GM18511 (cell line): ENCODE data around the gene RARA.

Experiments used
- ATAC-seq: cut with Tn5 transposase; IDR thresholded peaks from one replicate; pipeline ENCODE4 v1.9.1; 2021; ENCODE audit warnings: mild to moderate bottlenecking, moderate library complexity; ENCODE audit not compliant: unreplicated experiment

RARA gene

DNA sequence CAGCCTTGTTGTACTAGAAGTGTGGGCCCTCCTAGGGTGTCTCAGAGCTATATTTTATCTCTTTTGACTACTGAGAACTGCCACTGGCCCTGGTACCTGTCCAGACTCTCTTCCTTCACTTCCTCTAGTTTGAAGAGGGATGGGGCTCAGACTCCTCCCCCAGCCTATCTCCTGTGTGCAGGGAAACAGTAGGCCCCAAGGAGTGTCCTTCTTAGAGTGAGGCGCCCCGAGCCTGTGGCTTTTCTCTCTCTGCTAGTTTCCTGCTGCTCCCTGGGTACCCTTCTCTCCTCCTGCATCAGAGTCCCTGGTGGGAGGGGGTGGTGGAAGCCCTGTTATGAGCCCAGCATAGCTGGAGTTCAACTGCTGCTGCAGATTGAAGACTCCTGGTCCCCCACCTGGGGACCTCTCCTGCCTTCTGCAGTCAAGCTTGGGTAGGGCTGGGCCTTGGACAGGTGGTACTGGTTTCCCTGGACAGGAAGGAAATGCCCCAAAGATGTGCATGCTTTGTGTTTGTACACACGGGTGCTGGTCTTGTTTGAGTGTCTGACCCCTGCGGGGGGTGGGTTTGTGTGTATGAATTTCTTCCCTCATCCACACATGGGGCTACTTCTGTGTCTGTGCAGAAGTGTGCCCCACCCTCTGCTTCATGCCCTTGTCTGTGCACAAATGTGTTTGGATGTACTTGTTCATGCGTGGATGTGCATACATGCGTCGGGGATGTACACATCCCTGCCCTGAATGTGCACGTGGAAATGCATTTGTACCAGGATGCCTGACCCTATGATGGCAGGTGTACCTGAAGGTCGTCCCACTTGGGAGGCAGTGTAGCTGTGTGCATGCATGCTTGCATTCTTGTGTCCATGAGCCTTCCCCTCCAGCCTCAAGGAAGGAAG is 6.9 kb downstream of the RARA start:
- ATAC-seq: no peak

DNA sequence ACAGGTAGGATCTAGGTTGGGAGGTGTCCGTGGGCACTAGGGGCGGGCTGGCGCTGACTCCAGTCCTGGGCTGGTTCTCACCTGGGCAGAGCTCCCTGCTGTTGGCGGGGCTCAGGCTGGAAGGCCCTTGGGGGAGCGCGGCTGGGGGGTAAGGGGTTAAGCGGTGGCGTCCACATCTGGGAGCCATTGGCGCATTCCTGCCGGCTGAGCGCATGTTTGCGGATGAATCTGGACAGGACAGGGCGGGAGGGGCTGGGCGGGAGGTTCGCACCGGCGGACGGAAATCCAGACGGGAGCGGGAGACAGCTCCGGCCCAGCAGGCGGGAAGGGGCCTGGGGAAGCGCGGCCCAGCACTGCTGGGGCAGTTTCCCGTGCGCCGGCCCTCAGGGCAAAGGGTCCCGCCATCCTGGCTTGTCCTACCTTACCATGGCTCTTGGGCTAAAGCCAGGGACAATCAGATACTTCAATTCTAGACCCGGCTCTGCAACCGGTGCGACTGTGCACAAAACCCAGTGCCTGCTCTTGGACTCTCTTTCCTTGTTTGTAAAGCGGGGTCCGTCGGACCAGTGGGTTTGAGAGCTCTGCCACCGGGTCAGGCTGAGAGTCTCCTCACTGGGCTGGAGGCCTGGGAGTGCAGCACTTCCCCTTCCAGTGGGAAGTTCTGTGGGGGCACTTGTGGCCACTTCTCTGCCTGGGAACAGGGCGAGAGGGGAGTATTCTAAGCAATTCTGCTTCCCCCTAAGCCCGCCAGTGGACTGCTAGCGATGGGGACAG is 7.8 kb downstream of the RARA start:
- ATAC-seq: no peak

- no peak for ATAC-seq
Observed at GRCh38 chr17:40317345-40317873, 8.4 kb downstream of the RARA start.

DNA sequence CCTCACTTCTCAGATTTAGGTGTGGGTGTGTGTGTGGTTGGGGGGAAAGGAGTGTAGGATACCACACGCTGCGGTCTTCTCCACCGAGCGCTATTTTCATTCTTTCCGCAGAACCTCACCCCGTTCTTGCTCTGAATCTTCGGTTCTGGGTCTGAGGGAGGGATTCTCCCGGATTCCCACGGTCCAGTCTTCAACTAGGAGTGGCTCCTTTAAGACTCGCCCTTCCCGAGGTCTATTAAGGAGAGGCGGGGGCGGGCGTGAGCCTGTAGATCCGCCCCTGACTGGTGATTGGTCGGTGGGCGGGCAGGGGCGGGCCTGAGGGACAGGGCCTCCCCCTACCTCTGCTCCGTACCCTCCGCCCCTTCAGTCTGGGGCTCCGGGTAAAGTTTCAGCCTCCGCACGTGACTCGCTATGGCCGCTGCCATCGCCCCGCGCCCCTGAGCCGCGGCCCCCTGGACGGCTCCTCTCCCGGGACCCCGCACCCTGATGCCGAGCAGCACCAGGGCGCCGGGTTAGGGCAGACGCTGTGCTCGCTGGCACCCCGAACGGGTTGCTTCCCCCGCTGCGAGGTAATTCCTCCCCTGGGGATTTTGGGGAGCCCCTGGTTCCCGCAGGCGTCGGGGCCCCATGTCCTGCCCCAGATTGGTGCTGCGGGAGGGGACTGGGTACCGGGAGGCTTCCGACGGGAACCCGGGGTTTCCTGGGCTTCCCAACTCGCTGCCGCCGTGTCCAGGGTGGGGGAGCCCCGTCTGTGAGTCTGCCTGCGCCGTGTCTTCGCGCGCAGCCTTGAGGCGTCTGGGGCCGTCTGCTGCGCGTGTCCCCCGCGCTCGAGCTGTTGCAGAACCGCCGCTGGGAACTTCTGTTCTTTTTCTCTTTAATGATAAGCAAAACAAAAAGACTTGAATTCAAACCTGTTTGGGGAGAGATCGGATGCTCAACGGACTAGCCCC is 9.2 kb downstream of the RARA start:
- peak; percentile 67 for ATAC-seq

GRCh38 chr17:40318830-40319391 is 9.9 kb downstream of the RARA start:
- ATAC-seq: no peak

- no peak for ATAC-seq
Observed at GRCh38 chr17:40319651-40320540, 10.9 kb downstream of the RARA start.

GRCh38 chr17:40320756-40321523 is 12.0 kb downstream of the RARA start:
- no peak for ATAC-seq

- ATAC-seq: no peak
Observed at GRCh38 chr17:40321524-40321929, 12.5 kb downstream of the RARA start.

- ATAC-seq: no peak
Observed at GRCh38 chr17:40321961-40322357, 13.0 kb downstream of the RARA start.

GRCh38 chr17:40322358-40323315 is 13.7 kb downstream of the RARA start:
- ATAC-seq: peak; percentile 44

- ATAC-seq: no peak
Observed at GRCh38 chr17:40323391-40324381, 14.7 kb downstream of the RARA start.

DNA sequence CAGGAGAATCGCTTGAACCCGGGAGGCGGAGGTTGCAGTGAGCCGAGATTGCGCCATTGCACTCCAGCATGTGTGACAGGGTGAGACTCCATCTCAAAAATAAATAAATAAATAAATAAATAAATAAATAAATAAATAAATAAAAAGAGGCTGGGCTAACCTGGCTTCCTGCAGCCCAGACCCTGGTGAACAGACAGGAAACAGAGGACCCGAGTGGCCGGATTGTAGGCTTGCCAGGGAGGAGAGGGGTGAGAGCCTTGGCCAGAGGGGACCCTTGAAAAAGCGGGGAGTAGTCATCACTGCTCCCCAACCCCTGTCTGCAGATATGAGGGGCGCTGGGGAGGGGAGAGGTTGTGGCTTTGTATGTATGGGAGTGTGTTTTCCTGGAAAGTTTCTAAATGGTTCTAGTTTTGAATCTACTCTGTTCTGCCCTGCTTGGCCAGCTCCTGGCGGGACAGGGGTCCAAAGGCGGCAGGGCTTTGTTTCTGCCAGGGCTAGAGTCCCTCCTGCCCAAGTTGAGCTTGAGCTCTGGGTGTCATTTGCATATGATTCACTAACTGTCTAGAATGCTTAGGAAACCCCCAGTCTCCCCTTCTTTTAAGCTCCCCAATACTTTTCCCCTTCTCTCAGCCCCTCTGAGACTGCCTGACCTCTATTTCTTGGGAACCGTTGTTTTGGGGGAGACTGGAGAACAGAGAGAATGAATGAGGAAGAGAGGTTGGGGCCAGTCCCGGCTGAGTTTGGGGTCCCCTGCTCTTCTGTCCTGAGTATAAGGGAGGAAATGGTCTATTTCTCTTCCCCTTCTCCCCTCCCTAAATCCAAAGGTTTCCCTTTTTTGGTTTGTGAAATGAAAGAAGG is 16.4 kb downstream of the RARA start:
- ATAC-seq: no peak

DNA sequence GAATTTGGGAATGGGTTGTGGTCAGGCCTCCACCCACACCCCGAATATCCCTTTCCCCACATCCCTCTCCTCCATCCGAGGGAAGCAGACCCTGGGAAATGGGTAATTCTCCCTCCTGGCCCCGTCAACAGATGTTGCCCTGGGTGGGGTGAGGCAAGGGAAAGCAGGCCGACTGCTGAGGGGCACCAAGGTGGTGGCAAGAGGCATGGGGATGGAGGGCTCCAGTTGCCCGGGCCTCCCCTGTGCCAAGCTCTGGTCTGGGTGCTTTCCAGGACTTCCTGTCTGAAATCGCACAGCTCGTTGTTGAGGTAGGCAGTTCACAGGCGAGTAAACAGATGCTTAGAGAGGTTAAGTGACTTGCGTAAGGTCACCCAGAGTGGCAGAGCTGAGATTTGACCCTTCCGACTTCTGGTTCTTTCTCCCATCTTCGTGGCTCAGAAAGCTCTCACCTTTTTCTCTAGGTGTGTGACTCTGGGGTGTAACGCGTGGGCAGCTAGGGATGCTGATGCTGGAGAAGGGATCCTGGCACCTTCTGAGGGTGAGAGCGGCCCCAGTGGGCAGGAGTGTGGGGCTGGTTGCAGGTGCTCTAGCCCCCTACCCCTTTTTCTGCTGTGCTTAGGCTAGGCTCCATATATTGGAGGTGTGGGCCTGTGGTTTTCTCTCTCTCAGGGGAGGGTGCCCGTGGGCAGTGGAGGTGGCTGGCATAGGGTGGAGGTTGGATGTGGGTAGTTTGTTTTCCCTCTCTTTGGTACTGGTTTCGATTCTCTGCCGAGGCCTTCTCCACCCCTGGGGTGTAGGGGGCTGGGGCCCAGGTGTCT is 17.2 kb downstream of the RARA start:
- ATAC-seq: no peak

GRCh38 chr17:40326832-40327199 is 17.8 kb downstream of the RARA start:
- no peak for ATAC-seq
